PC-3 (cell line): Measurements from ENCODE around the gene PAWR. TPM values are rescaled to one million over a fixed set of nuclear protein-coding genes. Genes with fewer than 3 reads are reported as not detected.

Source experiments
- ATAC-seq: fragments of 200-7000 bp; cut with Tn5 transposase; 2 replicates; pipeline ENCODE4 v1.9.1; 2020; ENCODE audit warnings: mild to moderate bottlenecking, moderate library complexity
- BruUV-seq: library from RNA; stranded (reverse); fragments of 400-500 nt; replicated peaks from 2 replicates; lab custom pipeline; 2021; lab: Mats Ljungman, UMichigan
- CTCF ChIA-PET: fragments of 300-600 bp; sonication (Branson Sonifier 250); formaldehyde crosslinking; loops from one replicate; lab custom pipeline; 2022; ENCODE audit warnings: antibody characterized with exemption; lab: Charles Lee
- POLR2A ChIA-PET: fragments of 300-600 bp; sonication (Branson Sonifier 250); formaldehyde crosslinking; loops from one replicate; lab custom pipeline; 2022; ENCODE audit warnings: antibody characterized with exemption; ENCODE audit not compliant: unreplicated experiment; lab: Charles Lee
- DNase-seq: peaks from one replicate; pipeline ENCODE4 v3.0.0-alpha.2; 2015
- H2AFZ ChIP-seq: fragments of 300-600 bp; sonication (generic); 2 replicates; pipeline ENCODE4 v1.6.0; 2016; ENCODE audit warnings: antibody characterized with exemption, low read length
- H3F3A ChIP-seq: fragments of 300-600 bp; sonication (generic); one replicate; pipeline ENCODE4 v1.6.0; 2017; ENCODE audit warnings: antibody characterized with exemption, low read length, control low read depth, mild to moderate bottlenecking; ENCODE audit not compliant: unreplicated experiment
- H3K27ac ChIP-seq: fragments of 300-600 bp; sonication (generic); 2 replicates; pipeline ENCODE4 v1.5.1; 2016; ENCODE audit warnings: mild to moderate bottlenecking, low read length
- H3K27me3 ChIP-seq: fragments of 300-600 bp; sonication (generic); 2 replicates; pipeline ENCODE4 v1.6.1; 2016; ENCODE audit warnings: low read length, mixed read lengths
- H3K36me3 ChIP-seq: fragments of 300-600 bp; sonication (generic); 2 replicates; pipeline ENCODE4 v1.6.1; 2016; ENCODE audit warnings: low read depth, mixed run types, low read length, mixed read lengths
- H3K4me1 ChIP-seq: fragments of 300-600 bp; sonication (generic); 2 replicates; pipeline ENCODE4 v1.5.1; 2016; ENCODE audit warnings: low read length; ENCODE audit not compliant: insufficient read depth
- H3K4me2 ChIP-seq: fragments of 300-600 bp; sonication (generic); 2 replicates; pipeline ENCODE4 v1.6.0; 2016; ENCODE audit warnings: low read length
- H3K4me3 ChIP-seq: fragments of 300-600 bp; sonication (generic); 2 replicates; pipeline ENCODE4 v1.5.1; 2016; ENCODE audit warnings: mild to moderate bottlenecking, low read length, mixed read lengths
- H3K79me2 ChIP-seq: fragments of 300-600 bp; sonication (generic); 2 replicates; pipeline ENCODE4 v1.6.1; 2017; ENCODE audit warnings: low read length, mixed read lengths
- H3K9ac ChIP-seq: fragments of 300-600 bp; sonication (generic); 2 replicates; pipeline ENCODE4 v1.6.0; 2016; ENCODE audit warnings: mild to moderate bottlenecking, low read length
- H3K9me2 ChIP-seq: fragments of 300-600 bp; sonication (generic); replicated peaks from 2 replicates; pipeline ENCODE4 v1.6.1; 2016; ENCODE audit warnings: mixed run types, low read length, mixed read lengths
- H3K9me3 ChIP-seq: fragments of 300-600 bp; sonication (generic); 2 replicates; pipeline ENCODE4 v1.6.1; 2016; ENCODE audit warnings: low read length, mixed read lengths
- H4K20me1 ChIP-seq: fragments of 300-600 bp; sonication (generic); 2 replicates; pipeline ENCODE4 v1.6.1; 2016; ENCODE audit warnings: low read length, mixed read lengths
- CTCF ChIP-seq: fragments of 300-600 bp; sonication (generic); conservative IDR thresholded peaks from 2 replicates; pipeline ENCODE4 v1.5.1; 2017; ENCODE audit warnings: antibody characterized with exemption, low read depth, mild to moderate bottlenecking, low read length
- EZH2 ChIP-seq: fragments of 300-600 bp; sonication (generic); IDR thresholded peaks from one replicate; pipeline ENCODE4 v1.6.1; 2017; ENCODE audit warnings: antibody characterized with exemption, mild to moderate bottlenecking, low read length; ENCODE audit not compliant: unreplicated experiment
- EZH2phosphoT487 ChIP-seq: fragments of 300-600 bp; sonication (generic); IDR thresholded peaks from 2 replicates; pipeline ENCODE4 v1.6.1; 2018; ENCODE audit warnings: mild to moderate bottlenecking, antibody characterized with exemption, low read length, borderline replicate concordance
- intact Hi-C: fragments of 100-400 bp; cut with micrococcal nuclease; formaldehyde crosslinking; loops from 2 replicates; pipeline ENCODE4 v1.9.0; 2023
- total RNA-seq: library from RNA; depleted of rRNA; stranded (reverse); fragments of >200 nt; gene quantifications from 2 replicates; pipeline ENCODE4 v1.2.3, GENCODE V29; 2014

The PAWR gene
- total RNA-seq, 1 experiment from 2014 or later: 141 TPM

GRCh38 chr12:79689477-79690141, 1.2 kb downstream of the PAWR start:
- ATAC-seq (no peak), DNase-seq (peak; percentile 61)
- TF ChIP-seq EZH2 (no peak), EZH2phosphoT487 (no peak), CTCF (no peak)
- intact Hi-C loops: loop anchor here (2.0 to 5.0 kb wide), 3 partner anchors 51 to 498 kb away; no protein-coding TSS in a partner anchor
- peak overlapping the region; percentile 67 for H3K27ac ChIP-seq
- H3K9me2 ChIP-seq: no peaks in the 10 kb centered on the region
- no peaks in the 10 kb centered on the region for H3K9me3 ChIP-seq
- H3K4me2 ChIP-seq: peak overlapping the region; percentile 90
- no TSS peak for BruUV-seq
- CTCF ChIA-PET: interaction anchor here (0.6 to 1.0 kb wide), 2 partner anchors 51 to 157 kb away, joined by 3 read pairs; no protein-coding TSS in a partner anchor
- H3K4me3 ChIP-seq: peak overlapping the region; percentile 87
- peaks cover 55% of the 10 kb centered on the region for H3K79me2 ChIP-seq
- H3K36me3 ChIP-seq: no peaks in the 10 kb centered on the region
- peaks cover 3% of the 10 kb centered on the region for H3F3A ChIP-seq
- POLR2A ChIA-PET: interaction anchor here (1.5 kb wide), 1 partner anchor 142 kb away, joined by 12 read pairs; no protein-coding TSS in a partner anchor
- H4K20me1 ChIP-seq: peaks cover 26% of the 10 kb centered on the region
- peak overlapping the region; percentile 75 for H3K9ac ChIP-seq
- H3K4me1 ChIP-seq: peaks cover 48% of the 10 kb centered on the region
- no peaks in the 10 kb centered on the region for H3K27me3 ChIP-seq
- peak overlapping the region; percentile 71 for H2AFZ ChIP-seq

DNA sequence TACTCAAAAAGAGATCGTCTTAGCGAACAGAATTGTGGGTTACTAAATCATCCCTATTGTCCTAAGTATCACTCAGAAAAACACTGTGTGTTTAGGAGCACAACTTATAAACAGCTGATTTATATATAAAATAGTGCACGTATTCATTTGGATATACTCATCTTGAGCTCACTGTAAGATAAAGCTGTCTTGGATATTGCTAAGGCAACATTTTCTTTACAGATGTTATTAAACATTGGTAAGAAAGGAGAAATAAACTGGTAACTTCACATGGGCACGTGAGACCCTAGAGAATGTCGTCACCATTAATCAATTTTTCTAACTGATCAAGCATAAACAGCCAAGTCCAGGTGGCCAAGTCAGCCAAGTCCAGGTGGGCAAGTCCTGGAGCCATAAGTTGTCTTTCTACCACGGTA, 1.7 kb downstream of the PAWR start:
- CTCF ChIA-PET: interaction anchor here (0.6 to 1.0 kb wide), 2 partner anchors 156 to 1010 kb away, joined by 3 to 4 read pairs; no protein-coding TSS in a partner anchor
- H3K79me2 ChIP-seq: peaks cover 60% of the 10 kb centered on the region
- POLR2A ChIA-PET: no interaction called here
- H3K9me3 ChIP-seq: no peaks in the 10 kb centered on the region
- peaks cover 29% of the 10 kb centered on the region for H4K20me1 ChIP-seq
- peak overlapping the region; percentile 75 for H3K9ac ChIP-seq
- peak; percentile 38 for DNase-seq
- H3K9me2 ChIP-seq: no peaks in the 10 kb centered on the region
- peaks cover 4% of the 10 kb centered on the region for H3F3A ChIP-seq
- no peaks in the 10 kb centered on the region for H3K27me3 ChIP-seq
- intact Hi-C loops: loop anchor here (2.0 kb wide), 1 partner anchor 50 kb away; no protein-coding TSS in a partner anchor
- no peaks in the 10 kb centered on the region for H3K36me3 ChIP-seq
- peak overlapping the region; percentile 71 for H2AFZ ChIP-seq
- no peak for TF ChIP-seq CTCF
- no peak for TF ChIP-seq EZH2
- no peak for TF ChIP-seq EZH2phosphoT487
- BruUV-seq: TSS peak; percentile 23
- no peak for ATAC-seq
- H3K4me1 ChIP-seq: peaks cover 53% of the 10 kb centered on the region
- peak overlapping the region; percentile 87 for H3K4me3 ChIP-seq
- peak overlapping the region; percentile 90 for H3K4me2 ChIP-seq
- peak overlapping the region; percentile 67 for H3K27ac ChIP-seq
